VCaP (cell line): ENCODE data around the gene SSR3.

Experiments
- H3K27ac ChIP-seq: fragments of 450-650 bp; 2 replicates; pipeline ENCODE4 v1.5.1; 2017
- TF ChIP-seq, protein P1 (sequence below): fragments of 450-650 bp; conservative IDR thresholded peaks from 2 replicates; pipeline ENCODE4 v1.5.1; 2017; ENCODE audit warnings: mild to moderate bottlenecking, moderate library complexity

Gene SSR3

GRCh38 chr3:156551746-156552145 is 3.2 kb downstream of the SSR3 start:
- no peak overlapping the region for H3K27ac ChIP-seq
- TF ChIP-seq, protein P1, sequence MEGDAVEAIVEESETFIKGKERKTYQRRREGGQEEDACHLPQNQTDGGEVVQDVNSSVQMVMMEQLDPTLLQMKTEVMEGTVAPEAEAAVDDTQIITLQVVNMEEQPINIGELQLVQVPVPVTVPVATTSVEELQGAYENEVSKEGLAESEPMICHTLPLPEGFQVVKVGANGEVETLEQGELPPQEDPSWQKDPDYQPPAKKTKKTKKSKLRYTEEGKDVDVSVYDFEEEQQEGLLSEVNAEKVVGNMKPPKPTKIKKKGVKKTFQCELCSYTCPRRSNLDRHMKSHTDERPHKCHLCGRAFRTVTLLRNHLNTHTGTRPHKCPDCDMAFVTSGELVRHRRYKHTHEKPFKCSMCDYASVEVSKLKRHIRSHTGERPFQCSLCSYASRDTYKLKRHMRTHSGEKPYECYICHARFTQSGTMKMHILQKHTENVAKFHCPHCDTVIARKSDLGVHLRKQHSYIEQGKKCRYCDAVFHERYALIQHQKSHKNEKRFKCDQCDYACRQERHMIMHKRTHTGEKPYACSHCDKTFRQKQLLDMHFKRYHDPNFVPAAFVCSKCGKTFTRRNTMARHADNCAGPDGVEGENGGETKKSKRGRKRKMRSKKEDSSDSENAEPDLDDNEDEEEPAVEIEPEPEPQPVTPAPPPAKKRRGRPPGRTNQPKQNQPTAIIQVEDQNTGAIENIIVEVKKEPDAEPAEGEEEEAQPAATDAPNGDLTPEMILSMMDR = no peak

- H3K27ac ChIP-seq = no peak overlapping the region
- TF ChIP-seq, protein P1 = no peak
Observed at GRCh38 chr3:156551261-156551660, 3.7 kb downstream of the SSR3 start.

GRCh38 chr3:156548902-156549301 is 6.0 kb downstream of the SSR3 start:
- TF ChIP-seq, protein P1 = no peak
- no peak overlapping the region for H3K27ac ChIP-seq

- TF ChIP-seq, protein P1 = no peak
- no peak overlapping the region for H3K27ac ChIP-seq
Observed at GRCh38 chr3:156548041-156548687, 6.8 kb downstream of the SSR3 start.

DNA sequence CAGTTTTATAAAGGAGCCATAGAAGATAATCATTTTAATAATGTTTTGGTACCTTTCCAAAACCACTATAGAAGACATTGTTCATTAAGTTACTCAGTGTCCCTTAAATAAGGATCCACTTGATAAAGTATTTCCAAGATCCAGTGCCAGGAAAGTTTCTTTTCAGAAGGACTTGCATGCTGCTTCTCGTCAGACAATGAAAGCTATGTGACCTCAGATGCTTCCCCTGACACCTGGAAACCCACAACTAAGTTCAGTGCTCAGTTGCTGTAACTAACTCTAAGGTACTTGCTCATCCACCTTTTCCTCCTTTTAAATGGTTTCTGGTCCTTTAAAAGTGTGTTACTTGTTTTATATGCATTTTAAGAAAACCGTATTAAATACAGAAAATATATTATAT is 7.3 kb downstream of the SSR3 start:
- no peak overlapping the region for H3K27ac ChIP-seq
- TF ChIP-seq, protein P1 = no peak

GRCh38 chr3:156543043-156543555 is 11.8 kb downstream of the SSR3 start:
- H3K27ac ChIP-seq = no peak overlapping the region
- TF ChIP-seq, protein P1 = no peak

- TF ChIP-seq, protein P1 = no peak
- no peak overlapping the region for H3K27ac ChIP-seq
Observed at GRCh38 chr3:156542101-156543042, 12.5 kb downstream of the SSR3 start.
